ENCODE measurements around the gene MYO16. TPM values are rescaled to one million over a fixed set of nuclear protein-coding genes. Genes with fewer than 3 reads are reported as not detected.
"Not testable (repeated sequence)": the region's sequence is repeated elsewhere in the genome, so short reads cannot be mapped to it uniquely, and the experiment has no call there.

MYO16 gene
- polyA plus RNA-seq, 3 donors from 2014 or later, result not detected

GRCh38 chr13:109036078-109036780 is 406.8 kb downstream of the MYO16 start:
- H3K4me1 Mint-ChIP-seq, result no peaks in the 10 kb centered on the region
- no peaks in the 10 kb centered on the region for H3K36me3 Mint-ChIP-seq
- peaks cover 0 to 3% (median 2%) of the 10 kb centered on the region in 3 donors for H3K27me3 Mint-ChIP-seq (ENCODE audit: low read depth in 3 of 3)
- H3K4me3 Mint-ChIP-seq, result no peak overlapping the region
- DNase-seq, result no peak
- H3K9me3 Mint-ChIP-seq, result peaks cover 0 to 4% (median under 1%) of the 10 kb centered on the region in 6 donors
- no peak overlapping the region for H3K27ac Mint-ChIP-seq

DNA sequence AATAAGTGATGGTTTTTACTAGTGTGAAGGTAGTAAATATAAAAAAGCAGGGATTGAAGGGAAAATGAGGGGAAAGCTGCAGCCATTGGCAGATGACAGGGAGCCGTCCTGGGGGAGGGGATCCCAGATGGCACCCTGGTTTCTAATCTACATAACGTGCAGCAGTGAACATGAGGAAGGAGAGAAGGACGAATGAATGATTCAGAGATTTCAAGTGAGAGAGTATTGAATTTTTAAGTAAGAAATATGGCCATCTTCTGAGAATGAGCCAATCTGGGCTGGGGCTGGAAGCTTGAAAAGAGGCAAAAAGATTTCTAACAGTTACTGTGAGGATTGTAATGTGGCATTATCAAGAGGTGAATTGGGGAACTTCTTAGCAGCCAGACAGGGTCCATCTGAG is 414.2 kb downstream of the MYO16 start:
- Mint-ChIP-seq H3K4me3 (no peak overlapping the region), H3K36me3 (no peaks in the 10 kb centered on the region), H3K4me1 (no peaks in the 10 kb centered on the region), H3K27ac (no peak overlapping the region), H3K9me3 (peaks cover 0 to 2% (median 0%) of the 10 kb centered on the region in 6 donors), H3K27me3 (ENCODE audit: low read depth in 3 of 3) (peaks cover 0 to 3% (median 0%) of the 10 kb centered on the region in 3 donors)
- DNase-seq, result no peak

DNA sequence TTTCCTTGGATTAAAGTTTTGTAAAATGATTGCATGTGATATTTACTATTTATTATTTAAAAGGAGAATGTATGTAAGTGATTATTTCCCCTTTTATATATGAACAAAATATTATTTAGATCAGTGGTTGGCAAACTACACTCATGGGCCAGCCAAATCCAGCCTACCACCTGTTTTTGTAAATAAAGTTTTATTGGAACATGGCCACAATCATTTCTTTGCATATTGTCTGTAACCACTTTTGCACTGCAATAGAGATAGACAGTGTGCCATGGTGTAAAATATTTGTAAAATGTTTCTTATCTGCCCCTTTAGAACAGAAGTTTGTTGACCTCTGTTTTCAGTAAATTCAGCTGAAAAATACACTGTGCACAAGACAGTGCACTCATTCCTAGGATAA is 426.4 kb downstream of the MYO16 start:
- H3K4me3 Mint-ChIP-seq, result no peak overlapping the region
- H3K9me3 Mint-ChIP-seq, result peaks cover 0 to 2% (median 0%) of the 10 kb centered on the region in 6 donors
- no peak overlapping the region for H3K27ac Mint-ChIP-seq
- H3K36me3 Mint-ChIP-seq, result no peaks in the 10 kb centered on the region
- peaks cover 0 to 3% (median 2%) of the 10 kb centered on the region in 3 donors for H3K27me3 Mint-ChIP-seq (ENCODE audit: low read depth in 3 of 3)
- no peaks in the 10 kb centered on the region for H3K4me1 Mint-ChIP-seq
- no peak for DNase-seq

DNA sequence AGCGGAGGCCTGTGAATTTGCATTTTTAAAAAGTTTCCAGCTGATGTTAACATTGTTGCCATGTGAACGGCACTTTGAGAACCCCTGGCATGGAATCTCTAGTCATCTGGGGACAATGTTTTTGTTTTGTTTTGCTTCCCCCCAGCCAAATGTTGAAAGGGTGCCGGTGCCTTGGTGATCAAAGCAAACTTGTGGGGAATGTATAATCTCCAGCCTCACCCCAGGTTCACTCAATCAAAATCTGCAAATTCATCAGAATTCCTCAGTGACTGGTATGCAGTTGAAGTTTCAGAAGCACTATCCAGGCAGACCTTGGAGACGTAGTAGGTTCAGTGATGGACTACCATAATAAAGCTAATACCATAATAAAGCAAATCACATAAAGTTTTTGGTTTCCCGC is 428.7 kb downstream of the MYO16 start:
- no peak for DNase-seq
- Mint-ChIP-seq H3K27me3 (ENCODE audit: low read depth in 3 of 3) (peaks cover 0 to 3% (median 2%) of the 10 kb centered on the region in 3 donors), H3K9me3 (peaks cover 0 to 2% (median 0%) of the 10 kb centered on the region in 6 donors), H3K27ac (no peak overlapping the region), H3K4me1 (no peaks in the 10 kb centered on the region), H3K36me3 (no peaks in the 10 kb centered on the region), H3K4me3 (no peak overlapping the region)

- Mint-ChIP-seq H3K4me1 (no peaks in the 10 kb centered on the region), H3K4me3 (no peak overlapping the region), H3K27me3 (ENCODE audit: low read depth in 3 of 3) (peaks cover 0 to 7% (median 0%) of the 10 kb centered on the region in 3 donors), H3K9me3 (peaks cover 0 to 7% (median 1%) of the 10 kb centered on the region in 6 donors), H3K27ac (no peak overlapping the region), H3K36me3 (no peaks in the 10 kb centered on the region)
- no peak for DNase-seq
Observed at GRCh38 chr13:109072505-109072904, 443.1 kb downstream of the MYO16 start.

DNA sequence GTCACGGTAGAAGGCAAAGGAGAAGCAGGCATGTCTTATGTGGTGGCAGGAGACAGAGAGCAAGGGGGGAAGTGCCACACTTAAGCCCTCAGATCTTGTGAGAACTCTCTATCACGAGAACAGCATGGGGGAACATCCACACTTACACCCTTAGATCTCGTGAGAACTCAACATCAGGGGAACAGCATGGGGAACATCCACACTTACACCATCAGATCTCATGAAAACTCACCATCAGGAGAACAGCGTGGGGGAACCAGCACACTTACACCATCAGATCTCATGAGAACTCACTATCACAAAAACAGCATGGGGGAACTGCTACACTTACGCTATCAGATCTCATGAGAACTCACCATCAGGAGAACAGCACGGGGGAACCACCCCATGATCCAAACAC is 445.0 kb downstream of the MYO16 start:
- Mint-ChIP-seq H3K4me1 (no peaks in the 10 kb centered on the region), H3K27ac (no peak overlapping the region), H3K36me3 (no peaks in the 10 kb centered on the region), H3K4me3 (no peak overlapping the region), H3K27me3 (ENCODE audit: low read depth in 3 of 3) (peaks cover 0 to 6% (median 0%) of the 10 kb centered on the region in 3 donors), H3K9me3 (peaks cover 0 to 3% (median 0%) of the 10 kb centered on the region in 6 donors)
- no peak for DNase-seq

DNA sequence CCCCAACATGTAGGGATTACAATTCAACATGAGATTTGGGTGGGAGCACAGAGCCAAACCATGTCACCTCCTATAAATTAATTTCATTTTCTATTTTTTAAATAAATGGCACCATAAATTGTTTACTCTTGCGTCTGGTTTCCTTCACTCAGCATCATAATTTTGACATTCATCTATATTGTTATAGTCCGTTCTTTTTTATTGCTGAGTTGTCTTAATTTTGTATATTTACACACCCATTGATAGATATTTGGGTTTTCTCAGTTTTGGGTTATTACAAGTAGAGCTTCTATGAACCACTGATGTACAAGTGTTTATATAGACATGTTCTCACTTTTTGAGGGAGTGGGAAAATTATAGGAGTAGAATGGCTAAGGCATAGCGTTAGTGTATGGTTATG is 445.4 kb downstream of the MYO16 start:
- no peak for DNase-seq
- Mint-ChIP-seq H3K9me3 (peaks cover 0 to 3% (median 0%) of the 10 kb centered on the region in 6 donors), H3K27ac (no peak overlapping the region), H3K36me3 (no peaks in the 10 kb centered on the region), H3K4me3 (no peak overlapping the region), H3K4me1 (no peaks in the 10 kb centered on the region), H3K27me3 (ENCODE audit: low read depth in 3 of 3) (peaks cover 0 to 6% (median 0%) of the 10 kb centered on the region in 3 donors)

DNA sequence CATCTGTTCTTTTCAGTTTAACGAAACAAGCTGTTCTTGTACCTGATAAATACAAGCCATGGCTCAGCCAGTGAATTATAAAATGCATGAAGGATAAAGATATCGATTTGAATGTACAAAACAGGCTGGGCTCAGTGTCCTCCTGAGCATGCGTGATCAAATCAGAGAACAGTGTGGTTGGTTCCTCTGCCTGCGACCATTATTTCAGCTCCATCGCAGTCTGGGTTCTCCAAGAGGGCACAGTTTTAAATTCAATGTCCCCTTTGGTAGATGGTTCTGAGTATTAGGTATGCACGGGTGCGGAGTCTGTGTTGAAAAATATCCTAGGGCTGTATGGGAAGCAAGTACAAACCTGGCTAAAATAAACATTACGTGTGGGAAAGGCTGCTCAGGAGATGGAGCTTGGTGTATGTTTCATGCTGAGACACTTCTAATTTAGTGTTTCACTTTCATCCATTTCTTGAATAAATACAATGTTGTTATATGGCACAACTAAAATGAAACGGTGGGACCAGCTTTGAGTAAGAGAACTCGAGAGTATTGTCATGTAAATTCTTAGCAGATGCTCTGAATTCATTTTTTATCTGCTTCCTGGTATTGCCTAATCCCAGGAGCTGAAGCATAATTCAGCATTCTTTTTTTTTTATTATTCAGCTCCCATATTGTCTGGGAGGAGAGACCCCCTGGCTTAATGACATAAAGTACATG is 458.7 kb downstream of the MYO16 start:
- no peak for DNase-seq
- Mint-ChIP-seq H3K4me3 (no peak overlapping the region), H3K27me3 (ENCODE audit: low read depth in 3 of 3) (peaks cover 0 to 3% (median 2%) of the 10 kb centered on the region in 3 donors), H3K27ac (no peak overlapping the region), H3K36me3 (no peaks in the 10 kb centered on the region), H3K9me3 (peaks cover 0 to 8% (median 3%) of the 10 kb centered on the region in 6 donors), H3K4me1 (no peaks in the 10 kb centered on the region)

GRCh38 chr13:109088624-109088917 is 459.2 kb downstream of the MYO16 start:
- H3K36me3 Mint-ChIP-seq, result no peaks in the 10 kb centered on the region
- H3K4me1 Mint-ChIP-seq, result no peaks in the 10 kb centered on the region
- H3K27ac Mint-ChIP-seq, result no peak overlapping the region
- DNase-seq, result no peak
- H3K27me3 Mint-ChIP-seq (ENCODE audit: low read depth in 3 of 3), result peaks cover 0 to 3% (median 2%) of the 10 kb centered on the region in 3 donors
- peaks cover 0 to 8% (median 3%) of the 10 kb centered on the region in 6 donors for H3K9me3 Mint-ChIP-seq
- no peak overlapping the region for H3K4me3 Mint-ChIP-seq

- Mint-ChIP-seq H3K27me3 (ENCODE audit: low read depth in 3 of 3) (peaks cover 2 to 3% (median 2%) of the 10 kb centered on the region in 3 donors), H3K27ac (no peak overlapping the region), H3K4me3 (no peak overlapping the region), H3K9me3 (peaks cover 0 to 8% (median 3%) of the 10 kb centered on the region in 6 donors), H3K4me1 (peaks cover 0 to 1% of the 10 kb centered on the region in 2 donors), H3K36me3 (no peaks in the 10 kb centered on the region)
- no peak for DNase-seq
Observed at GRCh38 chr13:109090796-109091195, 461.4 kb downstream of the MYO16 start.

DNA sequence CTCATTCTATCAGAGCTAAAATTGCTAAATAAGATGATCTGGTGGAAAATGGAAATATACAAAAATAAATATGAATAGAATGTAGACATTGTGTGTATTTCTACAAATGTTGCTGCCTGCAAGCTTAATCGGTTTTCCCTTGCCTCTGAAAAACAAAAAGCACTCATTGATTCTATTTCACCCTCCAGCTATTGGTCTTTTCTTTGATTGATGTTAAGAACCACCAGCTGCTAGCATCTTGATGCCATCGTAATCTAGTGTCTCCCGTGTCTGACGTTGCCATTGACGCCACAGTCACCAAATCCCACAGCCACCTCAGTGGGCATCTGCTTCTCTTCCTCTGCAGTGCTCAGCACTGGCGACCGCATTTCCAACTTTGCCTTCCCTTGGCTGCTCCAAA is 461.8 kb downstream of the MYO16 start:
- DNase-seq, result no peak
- H3K4me1 Mint-ChIP-seq, result peaks cover 0 to 1% of the 10 kb centered on the region in 2 donors
- no peaks in the 10 kb centered on the region for H3K36me3 Mint-ChIP-seq
- H3K9me3 Mint-ChIP-seq, result peaks cover 0 to 8% (median 3%) of the 10 kb centered on the region in 6 donors
- H3K27me3 Mint-ChIP-seq (ENCODE audit: low read depth in 3 of 3), result peaks cover 2 to 3% (median 2%) of the 10 kb centered on the region in 3 donors
- H3K4me3 Mint-ChIP-seq, result no peak overlapping the region
- no peak overlapping the region for H3K27ac Mint-ChIP-seq

- not testable (repeated sequence) for H3K27ac Mint-ChIP-seq; H3K4me3 Mint-ChIP-seq; H3K9me3 Mint-ChIP-seq; H3K4me1 Mint-ChIP-seq; H3K36me3 Mint-ChIP-seq; DNase-seq; H3K27me3 Mint-ChIP-seq (ENCODE audit: low read depth in 3 of 3)
Observed at GRCh38 chr13:109092186-109092585, 462.8 kb downstream of the MYO16 start.

GRCh38 chr13:109093998-109094397 is 464.6 kb downstream of the MYO16 start:
- H3K4me1 Mint-ChIP-seq, result peaks cover 0 to 1% of the 10 kb centered on the region in 2 donors
- H3K27me3 Mint-ChIP-seq (ENCODE audit: low read depth in 3 of 3), result peaks cover 2 to 3% (median 2%) of the 10 kb centered on the region in 3 donors
- peaks cover 0 to 5% (median 3%) of the 10 kb centered on the region in 6 donors for H3K9me3 Mint-ChIP-seq
- peaks cover 0 to 4% (median 0%) of the 10 kb centered on the region in 3 donors for H3K36me3 Mint-ChIP-seq
- no peak for DNase-seq
- H3K4me3 Mint-ChIP-seq, result no peak overlapping the region
- H3K27ac Mint-ChIP-seq, result no peak overlapping the region

DNA sequence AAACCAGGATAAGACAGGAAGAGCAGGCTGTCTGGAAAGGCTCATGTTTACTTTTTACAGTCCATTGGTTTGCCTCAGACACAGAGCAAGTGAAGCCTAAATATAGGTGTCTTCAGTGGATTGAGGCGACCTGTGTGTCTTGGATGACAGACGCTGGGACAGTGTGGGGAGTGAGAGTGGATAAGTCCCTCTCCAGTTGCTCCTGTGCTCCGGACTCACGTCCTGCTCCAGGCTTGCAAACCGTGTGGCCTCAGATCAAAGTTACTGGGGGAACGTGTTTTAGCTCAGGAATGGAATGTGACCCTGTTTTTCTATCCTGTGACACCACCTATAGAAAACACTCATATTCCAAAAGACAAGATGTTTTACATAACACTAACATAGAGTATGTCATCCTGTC is 465.7 kb downstream of the MYO16 start:
- H3K27me3 Mint-ChIP-seq (ENCODE audit: low read depth in 3 of 3), result peaks cover 2 to 3% (median 2%) of the 10 kb centered on the region in 3 donors
- H3K9me3 Mint-ChIP-seq, result peaks cover 0 to 5% (median 3%) of the 10 kb centered on the region in 6 donors
- peaks cover 0 to 4% (median 0%) of the 10 kb centered on the region in 3 donors for H3K36me3 Mint-ChIP-seq

More for the DNA sequence above, 465.7 kb downstream of the MYO16 start:
- Mint-ChIP-seq H3K4me3 (no peak overlapping the region), H3K4me1 (peaks cover 0 to 1% of the 10 kb centered on the region in 2 donors), H3K27ac (no peak overlapping the region)
- no peak for DNase-seq
